DOHH2 (cell line): Measurements from ENCODE around the gene CCDC85C.

Experiments
- CTCF ChIP-seq: fragments of 200-600 bp; sonication (generic); IDR thresholded peaks from one replicate; pipeline ENCODE4 v1.5.1; 2014; ENCODE audit warnings: antibody characterized with exemption, mild to moderate bottlenecking, low read depth, low read length; ENCODE audit not compliant: poor library complexity, severe bottlenecking
- EZH2phosphoT487 ChIP-seq: fragments of 200-600 bp; sonication (generic); IDR thresholded peaks from 2 replicates; pipeline ENCODE4 v1.6.1; 2017; ENCODE audit warnings: borderline replicate concordance, mild to moderate bottlenecking, antibody characterized with exemption, low read length, moderate library complexity, mixed read lengths

GRCh38 chr14:99523704-99524055, 80.3 kb downstream of the CCDC85C start:
- no peak for TF ChIP-seq CTCF
- no peak for TF ChIP-seq EZH2phosphoT487
